Embryonic facial prominence (tissue), 1 donor: ENCODE measurements around the gene CIC.
A peak's percentile ranks its signal among the peaks of the same experiment; 100 is the strongest.
"Not testable (repeated sequence)": the region's sequence is repeated elsewhere in the genome, so short reads cannot be mapped to it uniquely, and the experiment has no call there.

Experiments used
- DNase-seq: peaks from one replicate; pipeline ENCODE4 v3.0.0-alpha.2; 2016; ENCODE audit errors: extremely low spot score

The CIC gene

DNA sequence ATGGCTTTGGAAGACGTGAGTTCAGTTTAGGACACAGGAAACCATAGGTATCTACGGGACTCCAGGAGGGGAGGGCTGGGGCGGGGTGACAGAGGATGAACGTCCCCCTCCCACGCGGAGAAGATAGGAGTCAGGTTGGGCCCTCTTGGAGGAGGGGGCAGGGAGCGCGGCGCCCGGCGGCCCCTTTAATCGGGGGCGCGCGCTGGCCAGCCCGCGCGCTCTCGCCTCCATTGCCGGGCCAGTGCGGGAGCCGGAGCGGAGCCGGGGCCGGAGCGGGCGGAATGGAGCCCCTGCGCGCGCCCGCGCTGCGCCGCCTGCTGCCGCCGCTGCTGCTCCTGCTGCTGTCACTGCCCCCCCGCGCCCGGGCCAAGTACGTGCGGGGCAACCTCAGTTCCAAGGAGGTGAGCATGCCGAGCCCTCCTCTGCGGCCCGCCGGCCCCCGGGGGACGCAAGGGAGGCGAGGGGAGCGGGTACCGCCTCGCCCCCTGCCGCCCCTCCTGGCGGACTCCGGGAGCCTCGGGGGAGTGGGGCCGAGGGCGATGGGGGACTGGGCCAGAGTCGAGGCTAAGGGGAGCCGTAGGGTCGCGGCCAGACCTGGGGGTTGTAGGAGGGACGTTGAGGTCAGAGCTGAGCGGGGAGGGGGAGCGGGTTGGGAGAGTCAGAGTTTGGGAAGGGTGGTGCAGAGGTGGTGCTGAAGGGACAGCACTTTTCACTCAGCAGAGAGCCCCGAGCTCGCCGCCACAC lies 44.2 kb downstream of the CIC start, which contains the start of gene TMEM145:
TSS of gene TMEM145 (plus strand) at position 214 of the 744 bp plus-strand sequence. CDS start at position 282, 68 bp downstream.
- peak; percentile 53 for DNase-seq

DNA sequence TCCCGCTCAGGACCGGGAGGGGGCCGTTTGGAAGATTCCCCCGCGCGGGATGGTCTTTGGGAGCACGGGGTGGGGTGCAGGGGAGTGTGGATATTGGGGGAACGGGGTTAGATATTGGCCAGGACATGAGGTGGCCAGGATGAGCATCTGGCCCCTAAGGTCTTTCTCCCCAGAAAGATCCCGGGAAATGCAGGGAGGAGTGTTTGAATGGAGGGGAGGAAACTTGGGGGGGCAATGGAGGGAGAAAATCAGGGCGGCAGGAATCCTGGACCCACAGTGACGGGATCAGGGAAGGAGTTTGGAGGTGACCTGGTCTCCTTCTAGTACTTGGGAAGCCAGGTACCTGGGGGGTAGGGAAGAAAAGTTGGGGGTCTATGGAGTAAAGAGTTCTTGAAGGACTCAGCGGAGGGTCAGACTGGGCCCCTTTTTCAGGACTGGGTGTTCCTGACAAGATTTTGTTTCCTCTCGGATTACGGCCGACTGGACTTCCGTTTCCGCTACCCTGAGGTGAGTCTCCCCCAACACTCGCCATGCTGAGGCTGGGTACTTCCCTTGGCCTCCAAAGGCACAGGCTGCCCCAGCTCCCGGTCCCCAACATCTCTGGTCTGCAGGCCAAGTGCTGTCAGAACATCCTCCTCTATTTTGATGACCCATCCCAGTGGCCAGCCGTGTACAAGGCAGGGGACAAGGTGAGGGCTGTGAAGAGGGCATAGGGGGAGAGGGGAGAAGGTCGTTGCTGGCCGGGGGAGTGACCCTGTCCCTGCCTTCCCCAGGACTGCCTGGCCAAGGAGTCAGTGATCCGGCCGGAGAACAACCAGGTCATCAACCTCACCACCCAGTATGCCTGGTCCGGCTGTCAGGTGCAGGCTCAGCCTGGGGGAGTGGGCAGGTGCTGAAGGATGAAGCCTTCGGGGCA lies 45.0 kb downstream of the CIC start:
- DNase-seq = no peak

DNA sequence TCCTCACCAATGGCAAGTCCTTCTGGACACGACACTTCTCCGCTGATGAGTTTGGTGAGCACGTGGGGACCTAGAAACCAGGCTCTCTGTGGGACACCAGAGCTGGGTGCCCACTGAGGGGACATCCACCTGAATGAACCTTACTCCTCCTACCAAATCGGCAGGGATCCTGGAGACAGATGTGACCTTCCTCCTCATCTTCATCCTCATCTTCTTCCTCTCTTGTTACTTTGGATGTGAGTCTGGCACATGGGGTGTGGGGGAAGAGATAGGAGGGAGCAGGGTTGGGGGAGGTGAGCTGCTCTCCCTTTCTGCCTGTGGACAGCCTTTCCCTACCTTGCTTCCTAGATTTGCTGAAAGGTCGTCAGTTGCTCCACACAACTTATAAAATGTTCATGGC lies 46.0 kb downstream of the CIC start:
- no peak for DNase-seq

- no peak for DNase-seq
These were observed 47.5 kb downstream of the CIC start for GRCh38 chr19:42316223-42317211.

DNA sequence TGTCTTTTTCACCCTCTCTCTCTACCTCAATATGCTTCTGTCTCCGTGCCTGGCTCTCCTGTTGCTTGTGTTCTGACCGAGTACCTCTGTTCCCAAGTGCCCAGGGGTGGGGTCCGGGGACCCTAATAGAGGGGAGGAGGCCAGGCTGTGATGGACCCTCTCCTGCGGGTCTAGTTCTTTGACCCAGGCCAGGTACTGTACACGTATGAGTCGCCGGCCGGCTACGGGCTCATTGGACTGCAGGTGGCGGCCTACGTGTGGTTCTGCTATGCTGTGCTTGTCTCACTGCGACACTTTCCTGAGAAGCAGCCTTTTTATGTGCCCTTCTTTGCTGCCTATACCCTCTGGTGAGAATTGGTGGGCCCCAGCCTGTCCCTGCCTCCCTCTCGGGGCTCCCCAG lies 48.5 kb downstream of the CIC start:
- no peak for DNase-seq

DNA sequence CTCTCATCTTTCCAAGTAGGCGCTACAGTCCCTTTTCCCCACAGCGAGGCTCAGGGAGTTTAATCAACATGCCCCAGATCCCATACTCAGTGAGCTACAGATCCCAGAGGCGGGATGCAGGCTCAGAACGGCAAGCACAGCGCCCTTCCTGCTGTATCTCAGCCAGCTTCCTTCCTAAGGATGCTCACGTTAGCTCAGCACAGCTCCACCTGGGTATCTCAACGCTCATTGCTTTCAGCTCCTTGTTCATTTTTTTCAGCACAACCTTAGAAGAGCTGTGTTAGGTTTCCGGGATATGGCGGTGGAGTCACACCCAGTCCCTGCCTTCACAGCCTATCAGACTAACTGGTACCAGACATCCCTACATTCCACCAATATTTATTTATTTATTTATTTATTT lies 53.3 kb downstream of the CIC start:
- DNase-seq = no peak

DNA sequence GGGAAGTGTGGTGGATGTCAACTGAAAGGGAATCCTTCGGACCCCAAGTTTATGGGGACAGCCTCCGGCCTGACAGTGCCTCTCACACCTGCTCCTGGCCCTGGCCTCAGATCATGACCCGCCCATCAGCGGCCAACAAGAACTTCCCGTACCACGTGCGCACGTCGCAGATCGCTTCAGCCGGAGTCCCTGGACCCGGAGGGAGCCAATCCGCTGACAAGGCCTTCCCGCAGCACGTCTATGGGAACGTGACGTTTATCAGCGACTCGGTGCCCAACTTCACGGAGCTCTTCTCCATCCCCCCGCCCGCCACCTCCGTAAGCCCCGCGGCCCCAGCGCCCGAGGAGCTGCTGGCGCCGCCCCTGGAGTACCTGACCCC lies 54.4 kb downstream of the CIC start:
- DNase-seq = no peak

- DNase-seq = no peak
These were observed 55.0 kb downstream of the CIC start for GRCh38 chr19:42323852-42324654.

GRCh38 chr19:42324655-42325307 lies 55.7 kb downstream of the CIC start:
- DNase-seq = no peak

GRCh38 chr19:42325308-42325895 lies 56.4 kb downstream of the CIC start, which contains the start of gene MEGF8:
Gene MEGF8 (plus strand): TSS chr19:42325635. CDS start chr19:42326244, 609 bp downstream.
- DNase-seq = peak; percentile 97

DNA sequence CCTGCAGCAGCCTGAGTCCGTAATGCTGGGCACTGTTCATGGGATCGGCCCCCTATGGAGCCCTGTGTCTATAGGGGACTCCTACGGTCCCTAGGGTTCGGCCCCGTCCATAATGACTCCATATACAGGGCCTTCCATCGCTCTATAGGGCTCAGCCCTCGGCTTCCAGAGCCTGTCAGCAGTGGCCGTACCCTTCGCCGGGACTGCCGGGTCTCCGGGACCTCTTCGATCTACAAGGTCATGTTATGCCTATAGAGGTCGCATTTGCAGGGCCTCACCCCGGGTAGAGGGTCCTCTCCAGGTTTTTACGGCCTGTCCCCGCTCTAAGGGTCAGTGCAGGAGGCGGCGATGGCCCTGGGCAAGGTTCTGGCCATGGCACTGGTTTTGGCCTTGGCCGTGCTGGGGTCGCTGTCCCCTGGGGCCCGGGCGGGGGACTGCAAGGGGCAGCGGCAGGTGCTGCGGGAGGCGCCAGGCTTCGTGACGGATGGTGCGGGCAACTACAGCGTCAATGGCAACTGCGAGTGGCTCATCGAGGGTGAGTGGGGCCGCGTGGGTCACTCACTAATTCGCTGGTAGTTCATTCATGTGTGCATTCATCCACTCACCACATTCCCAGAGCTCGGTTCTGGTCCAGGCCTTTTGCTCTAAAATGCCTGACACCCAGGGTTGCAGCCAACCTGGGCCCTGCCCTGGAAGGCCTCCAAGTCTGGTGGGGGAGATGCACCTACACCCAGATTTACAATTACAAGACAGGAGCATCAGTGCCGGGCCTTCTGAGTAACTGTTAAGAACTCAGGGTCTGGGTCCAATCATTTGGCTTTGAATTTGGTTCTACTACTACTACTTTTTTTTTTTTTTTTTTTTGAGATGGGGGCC lies 57.1 kb downstream of the CIC start:
- no peak for DNase-seq

DNA sequence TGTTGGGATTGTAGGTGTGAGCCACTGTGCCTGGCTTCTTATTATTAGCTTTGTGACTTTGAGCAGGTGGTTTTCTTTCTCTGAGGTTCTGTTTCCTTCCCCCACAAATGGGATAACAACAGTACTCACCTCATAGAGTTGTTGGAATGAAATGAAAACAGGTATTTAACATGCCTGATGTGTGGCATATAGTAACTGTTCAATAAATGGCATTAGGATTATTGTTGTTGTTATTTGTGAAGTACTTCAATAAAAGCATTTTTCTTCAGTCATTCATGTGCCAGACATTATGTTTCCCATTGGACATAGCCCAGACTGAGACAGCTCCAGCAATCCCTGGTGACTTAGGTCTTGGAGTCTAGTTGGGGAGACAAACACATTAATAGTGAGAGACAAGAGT lies 57.9 kb downstream of the CIC start:
- no peak for DNase-seq

DNA sequence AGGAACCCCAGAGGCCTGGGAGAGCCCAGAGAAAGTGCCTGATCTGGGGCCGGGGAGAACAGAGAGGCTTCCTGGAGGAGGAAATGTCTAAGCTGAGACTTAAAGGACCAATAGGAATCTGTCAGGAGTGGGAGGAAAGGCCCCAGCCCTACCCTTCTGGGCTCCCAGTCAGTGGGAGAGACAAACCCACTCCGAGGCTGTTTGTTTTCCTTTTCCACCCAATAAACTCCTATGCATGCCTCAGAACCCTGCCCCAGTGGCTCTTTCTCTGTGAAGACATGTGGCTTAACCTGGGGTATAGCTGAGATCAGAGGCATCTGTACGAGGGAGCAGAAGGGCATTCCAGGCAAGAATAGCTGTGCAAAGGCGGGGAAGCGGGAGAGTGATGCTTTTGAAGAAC lies 58.3 kb downstream of the CIC start:
- DNase-seq = no peak

GRCh38 chr19:42328106-42328505 lies 59.1 kb downstream of the CIC start:
- DNase-seq = no peak

DNA sequence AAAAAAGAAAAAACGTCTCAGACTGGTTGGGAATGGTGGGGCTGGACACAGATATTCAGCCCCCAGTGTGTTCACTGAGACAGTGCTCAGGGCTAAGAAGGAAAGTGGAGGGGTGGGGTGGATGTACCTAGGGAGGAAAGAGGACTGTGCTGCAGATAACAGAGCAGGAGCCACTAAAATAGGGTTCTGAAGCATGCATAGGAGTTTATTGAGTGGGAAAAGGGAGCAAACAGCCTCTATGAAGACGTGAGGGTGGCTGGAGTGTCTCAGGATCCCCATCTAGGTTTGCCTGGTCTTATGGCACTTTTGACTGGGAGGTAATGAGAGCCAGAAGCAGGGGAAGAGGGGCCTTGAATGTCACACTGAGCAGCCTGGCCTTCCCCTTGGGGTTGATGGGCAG lies 59.8 kb downstream of the CIC start:
- no peak for DNase-seq

DNA sequence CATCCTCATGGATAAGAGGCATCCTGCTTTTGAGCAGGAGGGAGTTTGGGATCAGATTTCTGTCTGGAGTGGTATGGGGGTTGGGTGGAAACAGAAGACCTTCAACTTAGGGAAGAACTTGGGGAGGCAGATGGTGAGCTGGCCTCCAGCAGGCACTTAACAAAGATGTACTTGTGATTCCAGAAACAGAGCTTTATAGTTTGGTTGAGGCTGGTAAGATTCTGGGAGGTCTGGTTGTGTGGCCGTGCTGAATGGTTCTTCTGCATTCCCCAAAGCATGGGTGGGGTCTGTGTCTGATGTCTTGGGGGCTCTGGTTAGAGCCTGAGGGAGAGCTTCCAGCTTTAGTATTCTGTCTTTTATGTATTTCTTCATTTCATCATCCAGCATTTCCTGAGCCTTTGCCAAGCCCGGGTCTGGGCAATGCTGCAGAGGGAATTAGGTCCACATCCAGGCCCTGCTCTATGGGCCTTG lies 61.2 kb downstream of the CIC start:
- DNase-seq = no peak

- not testable (repeated sequence) for DNase-seq
These were observed 62.3 kb downstream of the CIC start for GRCh38 chr19:42331333-42331732.

DNA sequence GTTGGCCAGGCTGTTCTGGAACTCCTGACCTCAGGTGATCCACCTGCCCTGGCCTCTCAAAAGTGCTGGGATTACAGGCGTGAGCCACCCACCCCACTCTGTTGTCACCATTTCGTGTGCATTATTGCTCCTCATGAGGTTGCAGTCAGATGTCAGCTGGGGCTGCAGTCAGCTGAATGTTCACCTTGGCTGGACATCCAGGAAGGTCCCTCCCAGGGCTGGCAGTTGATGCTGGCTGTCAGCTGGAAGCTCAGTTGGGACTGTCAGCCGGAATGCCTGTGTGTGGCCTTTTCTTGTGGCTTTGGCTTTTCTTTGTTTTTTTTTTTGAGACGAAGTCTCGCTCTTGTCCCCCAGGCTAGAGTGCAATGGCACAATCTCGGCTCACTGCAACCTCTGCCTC lies 63.0 kb downstream of the CIC start:
- no peak for DNase-seq

DNA sequence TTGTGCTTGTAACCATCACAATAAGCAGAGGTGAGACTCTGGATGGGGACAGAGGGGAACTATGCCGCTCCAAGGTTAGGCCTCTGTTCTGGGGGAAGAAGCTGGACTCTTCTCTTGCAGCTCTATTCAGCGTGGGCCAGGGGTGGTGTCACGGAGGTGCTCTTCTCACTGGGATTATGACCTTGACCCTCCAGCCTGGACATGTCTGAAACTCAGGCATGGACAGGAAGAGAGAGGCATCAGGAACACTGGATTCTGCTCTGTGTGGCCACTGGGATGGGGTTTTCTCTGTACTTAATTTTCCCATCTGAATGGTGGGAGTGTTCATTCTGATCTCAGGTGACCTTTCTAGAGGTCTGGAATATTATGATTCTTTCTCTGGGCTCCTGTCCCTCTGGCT lies 64.0 kb downstream of the CIC start:
- no peak for DNase-seq
